Esophagus muscularis mucosa (tissue), 4 donors: ENCODE data around the gene FFAR3. TPM values are rescaled to one million over a fixed set of nuclear protein-coding genes. Genes with fewer than 3 reads are reported as not detected.

Experiments
- DNase-seq: peaks from one replicate; pipeline ENCODE4 v3.0.0-alpha.2; 2017; ENCODE audit errors: extremely low spot score
- H3K27ac ChIP-seq, 4 donors: fragments of 200-600 bp; sonication (generic); replicated peaks in 1 of 4; 1 replicate in 3 of 4; 2 replicates in 1 of 4; pipeline ENCODE4 v1.5.1; 2016 to 2019; ENCODE audit warnings: mild to moderate bottlenecking in 1 of 4
- H3K27me3 ChIP-seq, 4 donors: fragments of 200-600 bp; sonication (generic); one replicate each; pipeline versions ENCODE4 v1.5.1 to v1.6.0; 2016 to 2019
- H3K36me3 ChIP-seq, 4 donors: fragments of 200-600 bp; sonication (generic); one replicate each; pipeline ENCODE4 v1.5.1; 2016 to 2019
- H3K4me1 ChIP-seq, 4 donors: fragments of 200-600 bp; sonication (generic); one replicate each; pipeline ENCODE4 v1.5.1; 2016 to 2019
- H3K4me3 ChIP-seq, 4 donors: fragments of 200-600 bp; sonication (generic); 1 replicate in 2 of 4; 2 replicates in 2 of 4; pipeline ENCODE4 v1.5.1; 2016 to 2019; ENCODE audit warnings: mild to moderate bottlenecking in 4 of 4, moderate library complexity in 1 of 4
- H3K9me3 ChIP-seq, 4 donors: fragments of 200-600 bp; sonication (generic); 1 replicate in 3 of 4; 2 replicates in 1 of 4; pipeline ENCODE4 v1.5.1; 2016 to 2019
- CTCF ChIP-seq, 3 experiments: fragments of 200-600 bp in 2 of 3; fragments of 450-650 bp in 1 of 3; sonication (generic) in 2 of 3; IDR thresholded peaks; one replicate each; pipeline ENCODE4 v1.5.1; 2017 to 2019; ENCODE audit warnings: antibody characterized with exemption in 3 of 3, mild to moderate bottlenecking in 2 of 3, moderate library complexity in 1 of 3
- EP300 ChIP-seq: sonication (generic); formaldehyde crosslinking; IDR thresholded peaks from one replicate; pipeline ENCODE4 v1.6.1; 2017; ENCODE audit warnings: antibody characterized with exemption
- POLR2A ChIP-seq: fragments of 450-650 bp; IDR thresholded peaks from one replicate; pipeline ENCODE4 v1.6.1; 2017; ENCODE audit warnings: antibody characterized with exemption, moderate library complexity, mild to moderate bottlenecking, low read depth
- POLR2AphosphoS5 ChIP-seq, 2 donors: sonication (generic); formaldehyde crosslinking; IDR thresholded peaks; one replicate each; pipeline ENCODE4 v1.6.1; 2017; ENCODE audit warnings: antibody characterized with exemption in 2 of 2
- WGBS: methylation state at CpG from one replicate; pipeline ENCODE4 v1.1.5; 2018; 5-methylcytosine and 5-hydroxymethylcytosine counted together
- intact Hi-C: fragments of 100-400 bp; cut with DNase I; formaldehyde crosslinking; loops from one replicate; pipeline ENCODE4 v1.15.1; 2023
- total RNA-seq, 4 donors: library from RNA; depleted of rRNA; stranded (reverse); fragments of >200 nt; gene quantifications; one replicate each; pipeline versions ENCODE4 v1.1.0 to v1.2.1, GENCODE V29; 2016

FFAR3 gene
- total RNA-seq, 4 donors from 2014 or later: 0.17 to 2.3 TPM; not detected in 2

GRCh38 chr19:35380450-35381124, 22.3 kb downstream of the FFAR3 start:
- WGBS: 49% methylated on average over 9 of the region's 9 CpGs
- intact Hi-C loops: no loop called here

GRCh38 chr19:35381318-35381717, 23.1 kb downstream of the FFAR3 start:
- WGBS: 83% methylated on average over 3 of the region's 3 CpGs
- no peak for DNase-seq
- H3K9me3 ChIP-seq: peaks cover 0 to 4% (median 2%) of the 10 kb centered on the region in 4 donors
- H3K36me3 ChIP-seq: no peaks in the 10 kb centered on the region
- intact Hi-C loops: no loop called here
- peaks cover 0 to 34% (median 0%) of the 10 kb centered on the region in 4 donors for H3K27me3 ChIP-seq
- H3K4me1 ChIP-seq: no peaks in the 10 kb centered on the region
- no peak overlapping the region for H3K27ac ChIP-seq
- no peak for TF ChIP-seq CTCF (IDR thresholded peaks at IDR 0.05)
- TF ChIP-seq POLR2A: no peak
- no peak for TF ChIP-seq EP300
- TF ChIP-seq POLR2AphosphoS5 (IDR thresholded peaks at IDR 0.05): no peak
- no peak overlapping the region for H3K4me3 ChIP-seq

More at GRCh38 chr19:35380450-35381124, 22.3 kb downstream of the FFAR3 start:
- Histone ChIP-seq H3K4me1 (no peaks in the 10 kb centered on the region), H3K9me3 (peaks cover 0 to 4% (median 2%) of the 10 kb centered on the region in 4 donors), H3K27me3 (peaks cover 0 to 34% (median 0%) of the 10 kb centered on the region in 4 donors), H3K27ac (no peak overlapping the region), H3K36me3 (no peaks in the 10 kb centered on the region), H3K4me3 (no peak overlapping the region)
- no peak for TF ChIP-seq POLR2A
- no peak for TF ChIP-seq EP300
- no peak for TF ChIP-seq CTCF (IDR thresholded peaks at IDR 0.05)
- no peak for TF ChIP-seq POLR2AphosphoS5 (IDR thresholded peaks at IDR 0.05)
- DNase-seq: peak; percentile 55

- intact Hi-C loops: no loop called here
- peaks cover 0 to 4% (median 2%) of the 10 kb centered on the region in 4 donors for H3K9me3 ChIP-seq
- H3K4me1 ChIP-seq: no peaks in the 10 kb centered on the region
- no peak for TF ChIP-seq POLR2AphosphoS5 (IDR thresholded peaks at IDR 0.05)
- TF ChIP-seq EP300: no peak
- no peak for TF ChIP-seq CTCF (IDR thresholded peaks at IDR 0.05)
- H3K36me3 ChIP-seq: no peaks in the 10 kb centered on the region
- 90% methylated on average over 6 of the region's 6 CpGs for WGBS
- no peak overlapping the region for H3K27ac ChIP-seq
- DNase-seq: peak; percentile 24
- H3K27me3 ChIP-seq: peaks cover 0 to 34% (median 0%) of the 10 kb centered on the region in 4 donors
- H3K4me3 ChIP-seq: no peak overlapping the region
Observed at GRCh38 chr19:35381926-35382325, 23.7 kb downstream of the FFAR3 start.

- intact Hi-C loops: no loop called here
- H3K27ac ChIP-seq: no peak overlapping the region
- TF ChIP-seq EP300 (no peak), CTCF (IDR thresholded peaks at IDR 0.05) (no peak), POLR2AphosphoS5 (IDR thresholded peaks at IDR 0.05) (no peak), POLR2A (no peak)
- DNase-seq: peak; percentile 50
- no peak overlapping the region for H3K4me3 ChIP-seq
- H3K36me3 ChIP-seq: no peaks in the 10 kb centered on the region
- 100% methylated on average over 2 of the region's 2 CpGs for WGBS
- H3K27me3 ChIP-seq: peaks cover 0 to 30% (median 0%) of the 10 kb centered on the region in 4 donors
- peaks cover 0 to 2% (median under 1%) of the 10 kb centered on the region in 4 donors for H3K9me3 ChIP-seq
- H3K4me1 ChIP-seq: no peaks in the 10 kb centered on the region
Observed at GRCh38 chr19:35383536-35383935, 25.3 kb downstream of the FFAR3 start.
